Measurements from ENCODE around the gene MLPH.

GRCh38 chr2:237561221-237561620 is 74.2 kb downstream of the MLPH start:
- TF ChIP-seq CTCF (IDR thresholded peaks at IDR 0.05; ENCODE audit: insufficient read depth, low read length, poor library complexity, severe bottlenecking), result no peak
- no peak for TF ChIP-seq EZH2phosphoT487 (conservative IDR thresholded peaks at IDR 0.05; ENCODE audit: low read length)
